HG02571 (cell line): Measurements from ENCODE around the gene RHOH.

Source experiments
- ATAC-seq: cut with Tn5 transposase; IDR thresholded peaks from one replicate; pipeline ENCODE4 v1.9.1; 2021; ENCODE audit warnings: mild to moderate bottlenecking, moderate library complexity; ENCODE audit not compliant: unreplicated experiment

Gene RHOH

GRCh38 chr4:40232610-40233009 is 35.8 kb downstream of the RHOH start:
- no peak for ATAC-seq

- ATAC-seq: no peak
Observed at GRCh38 chr4:40233227-40233626, 36.4 kb downstream of the RHOH start.

- no peak for ATAC-seq
Observed at GRCh38 chr4:40234519-40235039, 37.7 kb downstream of the RHOH start.

GRCh38 chr4:40238008-40238699 is 41.3 kb downstream of the RHOH start:
- no peak for ATAC-seq

- ATAC-seq: no peak
Observed at GRCh38 chr4:40238700-40239548, 42.1 kb downstream of the RHOH start.

- ATAC-seq: no peak
Observed at GRCh38 chr4:40240040-40240653, 43.3 kb downstream of the RHOH start.

GRCh38 chr4:40241026-40241425 is 44.2 kb downstream of the RHOH start:
- no peak for ATAC-seq

- ATAC-seq: no peak
Observed at GRCh38 chr4:40241941-40242340, 45.1 kb downstream of the RHOH start.

- ATAC-seq: no peak
Observed at GRCh38 chr4:40243386-40243948, 46.6 kb downstream of the RHOH start.

GRCh38 chr4:40244606-40245005 is 47.8 kb downstream of the RHOH start:
- ATAC-seq: no peak

GRCh38 chr4:40245550-40245949 is 48.7 kb downstream of the RHOH start:
- ATAC-seq: no peak

- no peak for ATAC-seq
Observed at GRCh38 chr4:40246011-40246900, 49.4 kb downstream of the RHOH start.

- no peak for ATAC-seq
Observed at GRCh38 chr4:40246938-40247337, 50.1 kb downstream of the RHOH start.

GRCh38 chr4:40247350-40247749 is 50.5 kb downstream of the RHOH start:
- no peak for ATAC-seq

GRCh38 chr4:40251366-40251765 is 54.5 kb downstream of the RHOH start:
- no peak for ATAC-seq

- no peak for ATAC-seq
Observed at GRCh38 chr4:40253906-40254305, 57.1 kb downstream of the RHOH start.

- ATAC-seq: no peak
Observed at GRCh38 chr4:40254608-40255392, 58.0 kb downstream of the RHOH start.

GRCh38 chr4:40255393-40256281 is 58.8 kb downstream of the RHOH start:
- no peak for ATAC-seq

- ATAC-seq: no peak
Observed at GRCh38 chr4:40256329-40256728, 59.5 kb downstream of the RHOH start.
